KOPT-K1 (cell line): Measurements from ENCODE around the gene SLC1A3.

ENCODE experiments used
- H3K27ac ChIP-seq: fragments of 200-600 bp; sonication (generic); 2 replicates; pipeline ENCODE4 v1.5.1; 2016; ENCODE audit warnings: antibody characterized with exemption, mild to moderate bottlenecking, low read depth, low read length; ENCODE audit not compliant: poor library complexity, severe bottlenecking
- H3K36me3 ChIP-seq: fragments of 200-600 bp; sonication (generic); 2 replicates; pipeline ENCODE4 v1.5.1; 2017; ENCODE audit warnings: antibody characterized with exemption, mild to moderate bottlenecking, low read length, moderate library complexity; ENCODE audit not compliant: insufficient read depth
- H3K9me3 ChIP-seq: fragments of 200-600 bp; sonication (generic); 2 replicates; pipeline ENCODE4 v1.5.1; 2017; ENCODE audit warnings: antibody characterized with exemption, low read length, mild to moderate bottlenecking; ENCODE audit not compliant: insufficient read depth, poor library complexity, severe bottlenecking

The SLC1A3 gene

DNA sequence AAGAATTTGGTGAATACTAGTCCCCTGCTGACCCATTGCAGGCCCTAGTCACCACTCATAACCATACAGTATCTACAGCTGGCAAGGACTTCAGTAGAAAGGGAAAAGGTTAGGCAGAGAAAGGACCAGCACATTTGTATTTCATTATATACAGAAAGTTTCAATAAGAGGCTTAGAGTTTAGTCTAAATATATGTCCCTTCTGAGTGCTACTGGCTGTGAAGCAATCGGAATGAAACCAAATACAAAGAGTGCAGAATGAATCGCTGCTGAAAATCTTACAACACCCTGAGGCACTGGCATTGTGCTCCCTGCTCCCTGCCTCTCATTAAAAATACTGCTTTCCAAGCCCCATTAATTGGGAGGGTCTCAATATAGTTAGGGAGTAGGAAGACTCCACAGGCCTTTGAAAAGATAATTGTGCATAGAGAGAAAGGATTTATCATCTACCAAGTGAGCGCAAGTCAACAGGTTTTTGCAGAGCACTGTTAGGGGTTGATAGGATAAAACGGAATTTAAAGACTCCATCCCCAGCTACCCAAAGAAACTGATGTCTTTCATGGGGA is 110.8 kb downstream of the SLC1A3 start:
- no peak overlapping the region for H3K27ac ChIP-seq
- no peaks in the 10 kb centered on the region for H3K9me3 ChIP-seq
- no peaks in the 10 kb centered on the region for H3K36me3 ChIP-seq

GRCh38 chr5:36719282-36719681 is 112.9 kb downstream of the SLC1A3 start:
- Histone ChIP-seq H3K27ac (no peak overlapping the region), H3K9me3 (no peaks in the 10 kb centered on the region), H3K36me3 (no peaks in the 10 kb centered on the region)

DNA sequence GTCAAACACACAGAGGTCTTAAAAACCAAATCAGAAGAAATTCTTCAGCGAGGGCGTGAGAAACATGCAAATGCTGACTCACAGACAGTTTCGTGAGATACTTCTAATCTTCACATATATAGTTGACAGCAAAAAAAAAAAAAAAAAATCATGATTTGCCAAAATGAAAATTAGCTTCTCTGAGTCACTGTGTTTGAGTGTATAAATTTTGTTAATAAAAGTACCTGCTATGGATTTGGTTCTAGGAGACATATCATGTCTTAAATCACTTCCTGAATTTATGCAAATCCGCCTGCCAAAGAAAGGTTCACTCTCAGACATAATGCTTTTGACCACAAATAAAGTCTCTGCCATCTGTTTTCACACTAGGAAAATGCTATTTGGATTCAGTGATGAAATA is 114.3 kb downstream of the SLC1A3 start:
- Histone ChIP-seq H3K36me3 (no peaks in the 10 kb centered on the region), H3K9me3 (no peaks in the 10 kb centered on the region), H3K27ac (no peak overlapping the region)

DNA sequence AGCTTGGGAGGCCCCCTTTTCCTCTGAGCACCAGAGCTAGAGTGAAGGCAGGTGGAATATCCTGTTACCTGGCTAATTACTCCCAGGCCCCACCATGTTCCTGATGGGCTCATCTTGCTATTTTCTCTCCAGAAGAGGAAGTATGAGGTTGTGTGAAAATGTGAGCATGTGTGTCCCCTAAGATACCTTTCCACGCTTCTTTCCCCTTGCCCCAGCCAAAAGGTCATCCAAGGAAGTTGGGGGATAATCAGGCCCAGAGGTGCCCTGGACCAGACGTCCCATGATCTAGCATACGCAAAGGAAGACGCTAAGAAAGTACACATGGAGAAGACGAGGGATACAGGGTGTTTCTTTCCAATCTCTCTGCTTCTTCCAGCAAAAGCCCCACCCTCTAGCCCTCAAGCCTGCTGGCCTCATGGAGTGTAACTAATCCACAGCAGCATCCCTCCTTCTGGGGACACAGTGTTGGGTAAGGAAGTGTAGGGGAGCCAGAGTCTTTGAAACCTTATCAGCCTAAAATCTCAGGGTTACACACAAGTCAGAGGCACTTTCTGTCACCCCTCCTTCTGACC is 115.3 kb downstream of the SLC1A3 start:
- Histone ChIP-seq H3K9me3 (no peaks in the 10 kb centered on the region), H3K36me3 (no peaks in the 10 kb centered on the region), H3K27ac (no peak overlapping the region)

DNA sequence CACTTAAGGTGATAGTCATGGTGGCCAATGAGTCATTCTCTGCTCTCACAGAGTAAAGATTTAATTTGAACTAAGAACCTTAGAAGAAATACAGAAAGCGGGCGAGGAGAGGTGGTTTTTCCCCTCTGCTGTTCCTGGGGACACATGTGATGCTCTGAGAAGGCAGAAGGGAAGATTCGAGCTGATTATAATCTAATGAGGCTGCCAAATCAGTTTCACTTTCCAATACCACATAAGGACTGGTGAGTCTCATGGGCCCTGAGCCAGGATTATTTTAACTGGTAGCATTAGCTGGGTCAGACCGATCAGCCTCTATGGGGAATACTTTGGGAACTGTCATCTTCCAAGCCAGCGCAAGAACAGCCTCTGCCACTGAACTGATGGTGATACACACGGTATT is 116.5 kb downstream of the SLC1A3 start:
- no peaks in the 10 kb centered on the region for H3K36me3 ChIP-seq
- H3K9me3 ChIP-seq: no peaks in the 10 kb centered on the region
- no peak overlapping the region for H3K27ac ChIP-seq

GRCh38 chr5:36723912-36724311 is 117.5 kb downstream of the SLC1A3 start:
- Histone ChIP-seq H3K9me3 (no peaks in the 10 kb centered on the region), H3K27ac (no peak overlapping the region), H3K36me3 (no peaks in the 10 kb centered on the region)

GRCh38 chr5:36724467-36725332 is 118.3 kb downstream of the SLC1A3 start:
- peak overlapping the region; percentile 18 for H3K27ac ChIP-seq
- no peaks in the 10 kb centered on the region for H3K9me3 ChIP-seq

DNA sequence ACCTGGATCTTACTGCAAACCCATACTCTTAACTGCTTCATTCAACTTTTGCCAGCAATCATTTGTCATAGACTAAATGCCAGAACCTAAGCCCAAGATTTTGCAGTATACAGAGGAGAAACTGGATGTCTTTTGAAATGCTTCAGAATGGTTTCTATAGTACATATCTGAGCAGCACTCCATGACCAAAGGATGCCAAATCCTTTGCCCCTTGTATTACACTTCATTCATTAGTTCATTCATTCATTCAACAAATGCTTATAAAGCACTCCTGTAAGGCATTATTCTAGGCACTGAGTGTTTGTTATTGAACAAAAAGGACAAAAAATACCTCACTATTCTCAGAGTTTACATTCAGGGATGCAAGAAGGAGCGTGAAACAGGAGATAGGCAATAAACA is 119.9 kb downstream of the SLC1A3 start:
- H3K36me3 ChIP-seq: no peaks in the 10 kb centered on the region

More at GRCh38 chr5:36724467-36725332, 118.3 kb downstream of the SLC1A3 start:
- no peaks in the 10 kb centered on the region for H3K36me3 ChIP-seq

GRCh38 chr5:36726767-36727166 is 120.4 kb downstream of the SLC1A3 start:
- Histone ChIP-seq H3K9me3 (no peaks in the 10 kb centered on the region), H3K27ac (no peak overlapping the region), H3K36me3 (no peaks in the 10 kb centered on the region)

More for the DNA sequence above, 119.9 kb downstream of the SLC1A3 start:
- Histone ChIP-seq H3K27ac (no peak overlapping the region), H3K9me3 (no peaks in the 10 kb centered on the region)

DNA sequence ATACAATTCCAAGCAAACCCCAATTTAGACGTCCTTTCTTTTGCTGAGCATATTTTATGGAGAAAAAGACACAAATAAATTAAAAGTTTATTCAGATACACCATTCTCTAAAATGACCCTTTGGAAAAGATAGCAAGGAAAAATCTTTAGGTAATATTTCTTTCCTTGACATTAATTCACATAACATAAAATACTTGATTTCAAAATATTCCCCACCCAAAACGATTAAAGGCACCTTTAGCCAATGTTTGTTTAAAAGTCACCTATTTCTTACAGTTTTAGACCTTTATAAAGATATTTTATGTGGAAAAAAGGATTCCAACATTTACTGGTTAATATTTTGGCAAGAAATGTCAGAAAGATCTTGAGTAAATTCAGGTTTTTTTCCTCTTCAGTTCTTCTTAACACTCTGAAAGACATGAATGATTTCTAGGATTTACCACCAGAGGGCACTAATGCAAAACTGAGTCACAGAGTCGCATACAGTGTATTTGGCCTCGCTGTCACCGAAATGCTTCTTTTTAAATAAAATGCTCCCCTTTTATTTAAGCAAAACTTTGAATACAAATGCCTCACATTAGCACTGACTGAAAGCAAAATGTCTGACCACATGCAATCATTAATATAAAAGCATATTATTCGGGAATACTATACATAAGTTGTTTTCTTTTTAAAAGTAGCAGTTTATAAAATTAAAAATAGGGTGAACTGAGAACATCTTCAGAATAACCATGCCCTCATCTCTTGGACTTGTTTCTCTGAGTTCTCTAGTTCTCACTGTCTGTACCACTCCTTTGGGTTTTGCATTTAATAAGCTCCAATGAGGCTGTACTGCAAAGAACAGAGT is 122.5 kb downstream of the SLC1A3 start:
- H3K36me3 ChIP-seq: no peaks in the 10 kb centered on the region
- no peak overlapping the region for H3K27ac ChIP-seq

DNA sequence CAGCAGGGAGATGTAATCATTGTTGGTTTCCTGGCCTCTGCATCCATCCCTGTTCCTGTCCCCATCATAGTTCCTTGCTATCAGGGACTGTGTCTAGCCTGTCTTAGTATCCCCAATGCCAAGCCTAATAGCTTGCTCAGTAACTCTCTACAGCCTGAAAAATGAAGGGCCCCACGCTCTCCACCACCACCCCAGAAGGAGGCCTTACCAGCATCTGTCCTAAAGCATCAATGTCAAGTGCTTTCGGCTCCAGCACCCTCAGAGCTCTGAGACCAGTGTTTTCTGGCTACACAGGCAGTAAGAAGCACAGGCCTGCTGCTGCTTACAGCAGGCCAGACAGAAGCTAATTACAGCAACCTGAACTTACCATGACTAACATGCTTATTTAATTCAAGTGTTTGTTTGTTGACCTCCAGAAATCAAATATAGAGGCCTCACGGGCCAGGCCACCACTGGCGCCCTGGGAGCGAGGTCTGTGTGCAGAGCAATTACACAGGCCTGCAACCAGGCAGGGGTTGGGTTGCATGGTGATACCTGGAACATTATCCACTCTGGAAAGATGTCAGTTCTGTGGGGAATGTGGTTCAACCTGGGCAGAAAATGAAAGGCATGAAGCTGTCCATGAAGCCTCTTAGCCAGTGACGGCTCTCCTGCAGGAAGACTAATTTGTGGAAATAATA is 124.3 kb downstream of the SLC1A3 start:
- Histone ChIP-seq H3K36me3 (no peaks in the 10 kb centered on the region), H3K27ac (no peak overlapping the region), H3K9me3 (no peaks in the 10 kb centered on the region)

More for the DNA sequence above, 122.5 kb downstream of the SLC1A3 start:
- H3K9me3 ChIP-seq: no peaks in the 10 kb centered on the region

- H3K36me3 ChIP-seq: no peaks in the 10 kb centered on the region
- no peak overlapping the region for H3K27ac ChIP-seq
- H3K9me3 ChIP-seq: no peaks in the 10 kb centered on the region
Measured at GRCh38 chr5:36733183-36733582, 126.8 kb downstream of the SLC1A3 start.

GRCh38 chr5:36734422-36734821 is 128.0 kb downstream of the SLC1A3 start:
- Histone ChIP-seq H3K27ac (no peak overlapping the region), H3K36me3 (no peaks in the 10 kb centered on the region), H3K9me3 (no peaks in the 10 kb centered on the region)

GRCh38 chr5:36735891-36736290 is 129.5 kb downstream of the SLC1A3 start:
- Histone ChIP-seq H3K36me3 (no peaks in the 10 kb centered on the region), H3K27ac (no peak overlapping the region), H3K9me3 (no peaks in the 10 kb centered on the region)
